Heart right ventricle (tissue), 16 donors: Measurements from ENCODE around the gene ORC5. TPM values are rescaled to one million over a fixed set of nuclear protein-coding genes. Genes with fewer than 3 reads are reported as not detected.

ENCODE experiments used
- ATAC-seq, 8 donors: fragments of 200-7000 bp; cut with Tn5 transposase; one replicate each; pipeline ENCODE4 v1.9.1; 2020; ENCODE audit warnings: mild to moderate bottlenecking in 8 of 8, moderate library complexity in 8 of 8, moderate number of reproducible peaks in 1 of 8
- DNase-seq, 2 donors: peaks; one replicate each; pipeline ENCODE4 v3.0.0-alpha.2; 2020
- H3K27ac ChIP-seq, 10 donors: fragments of 200-600 bp; sonication (generic) in 2 of 10; one replicate each; pipeline versions ENCODE4 v1.5.0 to v1.8.0; 2020 to 2022; ENCODE audit warnings: mild to moderate bottlenecking in 3 of 10
- H3K27me3 ChIP-seq, 7 donors: fragments of 200-600 bp; one replicate each; pipeline ENCODE4 v1.8.0; 2021 to 2022; ENCODE audit warnings: mild to moderate bottlenecking in 2 of 7
- H3K36me3 ChIP-seq, 9 donors: fragments of 200-600 bp; sonication (generic) in 1 of 9; one replicate each; pipeline versions ENCODE4 v1.5.0 to v1.8.0; 2020 to 2022; ENCODE audit warnings: mild to moderate bottlenecking in 2 of 9
- H3K4me1 ChIP-seq, 9 donors: fragments of 200-600 bp; sonication (generic) in 1 of 9; one replicate each; pipeline versions ENCODE4 v1.5.0 to v1.8.0; 2020 to 2022; ENCODE audit warnings: mild to moderate bottlenecking in 4 of 9
- H3K4me3 ChIP-seq, 10 donors: fragments of 200-600 bp; sonication (generic) in 2 of 10; one replicate each; pipeline versions ENCODE4 v1.5.0 to v1.8.0; 2020 to 2022; ENCODE audit warnings: mild to moderate bottlenecking in 7 of 10, moderate library complexity in 2 of 10
- H3K9me3 ChIP-seq, 11 donors: fragments of 200-600 bp in 10 of 11; sonication (generic) in 2 of 11; one replicate each; pipeline versions ENCODE4 v1.5.0 to v1.8.0; 2013 to 2022; ENCODE audit warnings: mild to moderate bottlenecking in 2 of 11, control low read depth in 1 of 11, moderate library complexity in 1 of 11
- CTCF ChIP-seq, 9 donors: fragments of 200-600 bp; sonication (generic) in 2 of 9; IDR thresholded peaks; one replicate each; pipeline versions ENCODE4 v1.5.0 to v1.8.0; 2021 to 2022; ENCODE audit warnings: antibody characterized with exemption in 9 of 9, mild to moderate bottlenecking in 5 of 9, moderate library complexity in 1 of 9
- WGBS, 2 donors: extraction: QIAGEN DNeasy Blood & Tissue Kit; methylation state at CpG; one replicate each; pipeline ENCODE4 v1.1.7; 2013; ENCODE audit warnings: inconsistent platforms in 1 of 2; 5-methylcytosine and 5-hydroxymethylcytosine counted together
- intact Hi-C, 10 donors: fragments of 100-400 bp; cut with DNase I; formaldehyde crosslinking; loops; one replicate each; pipeline versions ENCODE4 v1.11.1 to v1.14.2; 2022
- polyA plus RNA-seq, 2 donors: library from polyadenylated mRNA; stranded (reverse); fragments of 200-250 nt; gene quantifications; one replicate each; pipeline ENCODE4 v1.2.3, GENCODE V29; 2013
- total RNA-seq, 10 donors: library from RNA; stranded (reverse); fragmentation: NEBNext Ultra II Directional in 3 of 10; extraction: Animal tissue kit (Norgen Biotek cat#: 25700) in 3 of 10; gene quantifications; one replicate each; pipeline versions ENCODE4 v1.2.1 to v1.2.4, GENCODE V29; 2021 to 2023
- donor health status: Arrhythmogenic right ventricular cardiomyopathy.
- donor health status: ischemic (EF 13 %, LVEDD 7.1; RV severe dilation, severe dysfunction).
- donor health status: healthy with polysubstance abuse.
- donor health status: DM: no; HTN: yes; CAD: no.
- donor health status: DM: no; HTN: no; CAD: no.
- donor health status: ischemic (EF 25% LVEDD 6.9; RV normal size, moderate dysfunction).
- donor health status: ischemic (EF 25% LVEDD 5.7; RV mildly dilated, moderate dysfunction).
- donor health status: healthy.
- donor health status: DM: yes; HTN: yes; CAD: no.
- donor health status: Ischemic cardiomyopathy.
- donor health status: ischemic (EF 35%, LVEDD 5.7; RV mildly dilated, moderate dysfunction).
- donor health status: nonischemic (EF 11% LVEDD 7.7; RV severe dilation, severe dysfunction).
- donor health status: DM: yes; HTN: yes; CAD: no.
- donor health status: PGD.
- donor health status: ischemic (EF 29% LVEDD 5.4; RV normal size, mild dysfunction).
- donor health status: nonischemic (EF 23%, LVEDD 6.1; RV moderate dilation, normal function).

Gene ORC5
- total and polyA plus RNA-seq, 12 donors = 3.2 to 12.0 (median 6.9) TPM

GRCh38 chr7:104113788-104114187 is 94.0 kb downstream of the ORC5 start:
- ATAC-seq = no peak

GRCh38 chr7:104112623-104113022 is 95.2 kb downstream of the ORC5 start:
- no peaks in the 10 kb centered on the region for H3K9me3 ChIP-seq
- DNase-seq (no peak), ATAC-seq (no peak)
- 80 to 88% methylated on average over 1 of the region's 1 CpG for WGBS, 2 donors
- no peak overlapping the region for H3K4me3 ChIP-seq
- H3K27ac ChIP-seq = no peak overlapping the region
- intact Hi-C loops = no loop called here
- H3K27me3 ChIP-seq = no peaks in the 10 kb centered on the region
- no peaks in the 10 kb centered on the region for H3K36me3 ChIP-seq
- TF ChIP-seq CTCF (IDR thresholded peaks at IDR 0.05) = no peak
- H3K4me1 ChIP-seq = no peaks in the 10 kb centered on the region

More at GRCh38 chr7:104113788-104114187, 94.0 kb downstream of the ORC5 start:
- no peaks in the 10 kb centered on the region for H3K9me3 ChIP-seq
- no peaks in the 10 kb centered on the region for H3K27me3 ChIP-seq
- no peak overlapping the region for H3K27ac ChIP-seq
- H3K4me3 ChIP-seq = no peak overlapping the region
- no peaks in the 10 kb centered on the region for H3K36me3 ChIP-seq
- no peak for TF ChIP-seq CTCF (IDR thresholded peaks at IDR 0.05)
- 90 to 91% methylated on average over 2 of the region's 2 CpGs for WGBS, 2 donors
- no peak for DNase-seq
- intact Hi-C loops = no loop called here
- no peaks in the 10 kb centered on the region for H3K4me1 ChIP-seq

- Histone ChIP-seq H3K36me3 (no peaks in the 10 kb centered on the region), H3K27me3 (no peaks in the 10 kb centered on the region), H3K27ac (no peak overlapping the region), H3K9me3 (peaks cover 0 to 2% (median 0%) of the 10 kb centered on the region in 11 donors), H3K4me1 (no peaks in the 10 kb centered on the region), H3K4me3 (no peak overlapping the region)
- DNase-seq (no peak), ATAC-seq (no peak)
- no peak for TF ChIP-seq CTCF (IDR thresholded peaks at IDR 0.05)
- intact Hi-C loops = no loop called here
- WGBS, 2 donors = 60 to 74% methylated on average over 2 of the region's 2 CpGs
Observed at GRCh38 chr7:104111271-104111670, 96.5 kb downstream of the ORC5 start.

GRCh38 chr7:104106108-104106905 is 101.5 kb downstream of the ORC5 start:
- TF ChIP-seq CTCF (IDR thresholded peaks at IDR 0.05) = no peak
- ATAC-seq (no peak), DNase-seq (no peak)
- WGBS, 2 donors = 79 to 80% methylated on average over 3 of the region's 3 CpGs
- H3K4me3 ChIP-seq = no peak overlapping the region
- H3K36me3 ChIP-seq = no peaks in the 10 kb centered on the region
- intact Hi-C loops = no loop called here
- H3K27ac ChIP-seq = no peak overlapping the region
- peaks cover 0 to 2% (median 0%) of the 10 kb centered on the region in 11 donors for H3K9me3 ChIP-seq
- H3K4me1 ChIP-seq = no peaks in the 10 kb centered on the region
- no peaks in the 10 kb centered on the region for H3K27me3 ChIP-seq
